Calu3 (cell line): ENCODE data around the gene STAG2. TPM values are rescaled to one million over a fixed set of nuclear protein-coding genes. Genes with fewer than 3 reads are reported as not detected.

Experiments used
- BruUV-seq: library from RNA; stranded (reverse); fragments of 400-500 nt; replicated peaks from 2 replicates; lab custom pipeline; 2021; lab: Mats Ljungman, UMichigan
- CTCF ChIA-PET: fragments of 300-600 bp; sonication (Branson Sonifier 250); formaldehyde crosslinking; loops from one replicate; lab custom pipeline; 2022; ENCODE audit warnings: antibody characterized with exemption; lab: Charles Lee
- DNase-seq: peaks from one replicate; pipeline ENCODE4 v3.0.0; 2022
- H3K27ac Mint-ChIP-seq: one replicate; pipeline ENCODE4 v1.8.0; 2022; ENCODE audit warnings: mixed read lengths; ENCODE audit not compliant: unreplicated experiment
- H3K27me3 Mint-ChIP-seq: one replicate; pipeline ENCODE4 v1.8.0; 2022; ENCODE audit warnings: mixed read lengths; ENCODE audit not compliant: unreplicated experiment
- H3K36me3 Mint-ChIP-seq: one replicate; pipeline ENCODE4 v1.8.0; 2022; ENCODE audit warnings: mild to moderate bottlenecking, moderate library complexity, mixed read lengths; ENCODE audit not compliant: insufficient read depth, unreplicated experiment
- H3K4me1 Mint-ChIP-seq: one replicate; pipeline ENCODE4 v1.8.0; 2022; ENCODE audit warnings: mild to moderate bottlenecking, low read depth, mixed read lengths; ENCODE audit not compliant: unreplicated experiment
- H3K4me3 Mint-ChIP-seq: one replicate; pipeline ENCODE4 v1.8.0; 2022; ENCODE audit warnings: mild to moderate bottlenecking, low read depth, moderate library complexity, mixed read lengths; ENCODE audit not compliant: unreplicated experiment
- H3K9me3 Mint-ChIP-seq: one replicate; pipeline ENCODE4 v1.8.0; 2022; ENCODE audit warnings: low read depth, mixed read lengths; ENCODE audit not compliant: unreplicated experiment
- intact Hi-C: fragments of 100-400 bp; cut with micrococcal nuclease; formaldehyde crosslinking; loops from one replicate; pipeline ENCODE4 v1.10.0; 2022; ENCODE audit not compliant: unreplicated experiment
- total RNA-seq: library from RNA; stranded (reverse); gene quantifications from 2 replicates; pipeline ENCODE4 v1.2.3, GENCODE V29; 2022
- TF ChIP-seq, protein P1 (sequence below): fragments of 200-600 bp; IDR thresholded peaks from one replicate; pipeline ENCODE4 v1.8.0; 2022; ENCODE audit warnings: antibody characterized with exemption; ENCODE audit not compliant: unreplicated experiment

STAG2 gene
- total RNA-seq, 1 experiment from 2014 or later = 79.6 TPM

DNA sequence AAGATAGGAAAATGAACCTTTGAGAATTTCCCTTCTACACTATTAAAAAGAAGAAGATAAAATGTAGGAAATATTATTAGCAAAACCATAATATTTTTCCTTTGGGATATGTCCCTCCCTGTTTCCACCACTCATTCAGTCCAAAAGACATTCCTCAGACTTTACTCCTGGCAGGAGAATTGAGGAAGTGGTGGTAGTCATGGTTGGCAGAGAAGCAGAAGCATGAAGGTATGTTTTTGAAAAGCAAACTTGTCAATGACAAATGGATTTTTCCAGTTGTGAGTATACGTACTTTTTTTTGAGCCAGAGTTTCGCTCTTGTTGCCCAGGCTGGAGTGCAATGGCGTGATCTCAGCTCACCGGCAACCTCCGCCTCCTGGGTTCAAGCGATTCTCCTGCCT, 13.7 kb downstream of the STAG2 start:
- peaks cover 20% of the 10 kb centered on the region for H3K4me1 Mint-ChIP-seq
- H3K4me3 Mint-ChIP-seq = no peak overlapping the region
- H3K36me3 Mint-ChIP-seq = no peaks in the 10 kb centered on the region
- intact Hi-C loops = loop anchor here (10.0 kb wide), 1 partner anchor 90 kb away; no protein-coding TSS in a partner anchor
- H3K9me3 Mint-ChIP-seq = no peaks in the 10 kb centered on the region
- H3K27ac Mint-ChIP-seq = no peak overlapping the region
- no peak for DNase-seq
- no TSS peak for BruUV-seq
- no peaks in the 10 kb centered on the region for H3K27me3 Mint-ChIP-seq
- CTCF ChIA-PET = no interaction called here
- TF ChIP-seq, protein P1, sequence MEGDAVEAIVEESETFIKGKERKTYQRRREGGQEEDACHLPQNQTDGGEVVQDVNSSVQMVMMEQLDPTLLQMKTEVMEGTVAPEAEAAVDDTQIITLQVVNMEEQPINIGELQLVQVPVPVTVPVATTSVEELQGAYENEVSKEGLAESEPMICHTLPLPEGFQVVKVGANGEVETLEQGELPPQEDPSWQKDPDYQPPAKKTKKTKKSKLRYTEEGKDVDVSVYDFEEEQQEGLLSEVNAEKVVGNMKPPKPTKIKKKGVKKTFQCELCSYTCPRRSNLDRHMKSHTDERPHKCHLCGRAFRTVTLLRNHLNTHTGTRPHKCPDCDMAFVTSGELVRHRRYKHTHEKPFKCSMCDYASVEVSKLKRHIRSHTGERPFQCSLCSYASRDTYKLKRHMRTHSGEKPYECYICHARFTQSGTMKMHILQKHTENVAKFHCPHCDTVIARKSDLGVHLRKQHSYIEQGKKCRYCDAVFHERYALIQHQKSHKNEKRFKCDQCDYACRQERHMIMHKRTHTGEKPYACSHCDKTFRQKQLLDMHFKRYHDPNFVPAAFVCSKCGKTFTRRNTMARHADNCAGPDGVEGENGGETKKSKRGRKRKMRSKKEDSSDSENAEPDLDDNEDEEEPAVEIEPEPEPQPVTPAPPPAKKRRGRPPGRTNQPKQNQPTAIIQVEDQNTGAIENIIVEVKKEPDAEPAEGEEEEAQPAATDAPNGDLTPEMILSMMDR = no peak

DNA sequence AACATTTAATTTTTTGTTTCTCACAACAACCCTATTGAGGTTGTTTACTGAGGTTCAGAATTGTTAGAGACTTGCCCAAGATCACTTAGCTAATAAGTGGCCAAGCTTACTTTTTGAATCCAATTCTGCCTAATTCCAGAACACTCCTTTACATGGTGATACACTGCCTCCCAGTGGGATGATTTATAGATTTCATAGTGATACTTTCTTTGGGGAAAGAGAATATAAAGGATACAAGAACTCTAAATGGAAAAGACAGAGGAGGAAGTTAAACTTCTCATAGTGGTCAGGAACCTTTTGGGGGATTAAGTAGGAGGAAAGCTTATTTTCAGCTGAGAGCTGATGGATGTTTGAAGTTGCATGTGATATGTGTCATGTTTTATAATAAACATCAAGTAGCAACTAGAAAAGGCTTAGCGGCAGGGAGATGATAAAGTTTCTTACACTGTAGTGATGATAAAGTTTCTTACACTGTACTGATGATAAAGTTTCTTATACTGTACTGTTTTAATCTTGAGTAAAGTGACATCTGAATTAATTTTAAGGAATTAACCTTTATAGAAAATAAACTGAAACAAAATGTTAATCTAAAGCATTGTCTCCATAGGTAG, 15.3 kb downstream of the STAG2 start:
- CTCF ChIA-PET = interaction anchor here (0.6 to 1.2 kb wide), 12 partner anchors 8 to 635 kb away, joined by 3 to 26 read pairs (median 6); partner anchors contain the start of genes STAG2 and XIAP
- Mint-ChIP-seq H3K27ac (no peak overlapping the region), H3K4me3 (no peak overlapping the region), H3K36me3 (no peaks in the 10 kb centered on the region), H3K27me3 (no peaks in the 10 kb centered on the region), H3K4me1 (peaks cover 15% of the 10 kb centered on the region), H3K9me3 (no peaks in the 10 kb centered on the region)
- no TSS peak for BruUV-seq
- no peak for DNase-seq
- intact Hi-C loops = loop anchor here (2.0 to 10.0 kb wide), 2 partner anchors 14 to 92 kb away; no protein-coding TSS in a partner anchor
- TF ChIP-seq, protein P1 = no peak

DNA sequence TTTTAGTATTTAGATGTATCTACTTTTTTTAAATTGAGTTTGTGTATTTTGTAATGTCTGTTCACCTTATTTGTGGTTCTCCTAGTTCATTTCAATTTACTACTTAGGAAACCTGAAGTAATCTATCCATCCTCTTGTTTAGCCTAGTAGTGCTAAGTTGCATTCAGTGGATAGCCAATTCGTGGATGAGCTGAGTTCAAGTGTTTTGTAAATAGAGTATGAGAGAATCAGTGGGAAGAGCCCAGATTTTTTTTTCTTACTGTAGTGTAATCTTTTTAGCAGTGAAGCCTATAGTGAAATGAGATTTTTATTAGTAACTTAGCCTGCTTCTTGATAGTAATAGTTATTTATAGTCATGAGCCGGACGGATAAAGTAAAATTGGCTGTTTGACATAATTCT, 21.7 kb downstream of the STAG2 start:
- Mint-ChIP-seq H3K4me1 (peaks cover 17% of the 10 kb centered on the region), H3K27me3 (no peaks in the 10 kb centered on the region), H3K9me3 (no peaks in the 10 kb centered on the region), H3K27ac (no peak overlapping the region), H3K4me3 (no peak overlapping the region), H3K36me3 (peaks cover 6% of the 10 kb centered on the region)
- intact Hi-C loops = no loop called here
- DNase-seq = no peak
- CTCF ChIA-PET = interaction anchor here (0.7 kb wide), 1 partner anchor 23 kb away, joined by 3 read pairs; no protein-coding TSS in a partner anchor
- TF ChIP-seq, protein P1 = no peak
- no TSS peak for BruUV-seq

DNA sequence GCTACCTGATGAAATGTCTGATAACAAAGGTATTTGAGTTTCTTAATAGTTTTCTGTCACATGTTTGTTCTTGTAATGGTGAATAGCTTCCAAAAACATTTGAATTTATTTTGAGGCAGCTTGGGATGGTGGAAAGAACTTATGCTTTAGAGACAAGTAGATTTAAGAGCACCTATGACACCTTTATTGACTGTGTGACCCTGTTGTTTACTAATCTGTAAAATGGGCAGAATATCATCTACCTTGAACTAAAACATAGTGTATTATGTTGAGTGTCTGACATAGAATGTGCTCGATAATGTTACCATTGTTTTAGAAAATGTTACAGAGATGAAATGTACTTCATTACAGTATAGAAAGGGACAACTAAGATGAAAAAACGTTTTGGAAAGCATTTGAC, 24.9 kb downstream of the STAG2 start:
- intact Hi-C loops = no loop called here
- CTCF ChIA-PET = no interaction called here
- Mint-ChIP-seq H3K27me3 (no peaks in the 10 kb centered on the region), H3K4me3 (no peak overlapping the region), H3K4me1 (peaks cover 8% of the 10 kb centered on the region), H3K27ac (no peak overlapping the region), H3K9me3 (no peaks in the 10 kb centered on the region), H3K36me3 (peaks cover 6% of the 10 kb centered on the region)
- no peak for DNase-seq
- no TSS peak for BruUV-seq
- TF ChIP-seq, protein P1 = no peak
